ENCODE results near the gene FIBP.
"Not testable (repeated sequence)": the region's sequence is repeated elsewhere in the genome, so short reads cannot be mapped to it uniquely, and the experiment has no call there.

FIBP gene

GRCh38 chr11:65849771-65850216, 38.5 kb downstream of the FIBP start:
- peaks cover 38% of the 10 kb centered on the region for H4K20me1 ChIP-seq (ENCODE audit: insufficient read depth, low read length, poor library complexity, severe bottlenecking)
- H3K36me3 ChIP-seq (ENCODE audit: insufficient read depth, low read length), result peaks cover 42% of the 10 kb centered on the region; the same call in 1 of the 2 replicates
- no peaks in the 10 kb centered on the region for H3K27me3 ChIP-seq (ENCODE audit: insufficient read depth, low read length, poor library complexity, severe bottlenecking)
- no peak for TF ChIP-seq EZH2phosphoT487 (IDR thresholded peaks at IDR 0.05; ENCODE audit: borderline replicate concordance)
- no peak for TF ChIP-seq CTCF (conservative IDR thresholded peaks at IDR 0.05; ENCODE audit: low read length)
- no peak overlapping the region for H3K4me2 ChIP-seq (ENCODE audit: low read depth, low read length, poor library complexity, severe bottlenecking)
- peaks cover 35% of the 10 kb centered on the region for H3K79me2 ChIP-seq (ENCODE audit: insufficient read depth, low read length)
- H3K9ac ChIP-seq (ENCODE audit: low read depth, low read length, poor library complexity, severe bottlenecking), result no peak overlapping the region
- no peaks in the 10 kb centered on the region for H3F3A ChIP-seq (ENCODE audit: low read depth)
- no peak overlapping the region for H2AFZ ChIP-seq (ENCODE audit: low read length)
- peaks cover 6% of the 10 kb centered on the region for H3K4me1 ChIP-seq (ENCODE audit: insufficient read depth, low read length, poor library complexity, severe bottlenecking)
- no peaks in the 10 kb centered on the region for H3K9me2 ChIP-seq (replicated peaks; ENCODE audit: low read depth, low read length)
- H3K9me3 ChIP-seq (ENCODE audit: insufficient read depth, low read depth, low read length), result peaks cover 5% of the 10 kb centered on the region; the same call in 1 of the 2 replicates
- H3K4me3 ChIP-seq (ENCODE audit: low read length, poor library complexity, severe bottlenecking), result no peak overlapping the region

- H3K4me1 ChIP-seq (ENCODE audit: insufficient read depth, low read length, poor library complexity, severe bottlenecking), result peaks cover 3% of the 10 kb centered on the region
- H3K9ac ChIP-seq (ENCODE audit: low read depth, low read length, poor library complexity, severe bottlenecking), result no peak overlapping the region
These were observed 38.9 kb downstream of the FIBP start for GRCh38 chr11:65849366-65849765.

GRCh38 chr11:65848693-65849092, 39.6 kb downstream of the FIBP start:
- H3K9me3 ChIP-seq (ENCODE audit: insufficient read depth, low read depth, low read length); H3K4me2 ChIP-seq (ENCODE audit: low read depth, low read length, poor library complexity, severe bottlenecking); H3K4me3 ChIP-seq (ENCODE audit: low read length, poor library complexity, severe bottlenecking); H3K27me3 ChIP-seq (ENCODE audit: insufficient read depth, low read length, poor library complexity, severe bottlenecking); H3F3A ChIP-seq (ENCODE audit: low read depth); H3K9ac ChIP-seq (ENCODE audit: low read depth, low read length, poor library complexity, severe bottlenecking); H2AFZ ChIP-seq (ENCODE audit: low read length); H3K9me2 ChIP-seq (replicated peaks; ENCODE audit: low read depth, low read length); H3K4me1 ChIP-seq (ENCODE audit: insufficient read depth, low read length, poor library complexity, severe bottlenecking): not testable (repeated sequence)
- Histone ChIP-seq H3K36me3 (ENCODE audit: insufficient read depth, low read length) (peaks cover 31% of the 10 kb centered on the region; the same call in 1 of the 2 replicates), H3K79me2 (ENCODE audit: insufficient read depth, low read length) (peaks cover 24% of the 10 kb centered on the region), H4K20me1 (ENCODE audit: insufficient read depth, low read length, poor library complexity, severe bottlenecking) (peaks cover 27% of the 10 kb centered on the region)

More at GRCh38 chr11:65849366-65849765, 38.9 kb downstream of the FIBP start:
- no peak overlapping the region for H3K4me3 ChIP-seq (ENCODE audit: low read length, poor library complexity, severe bottlenecking)
- no peaks in the 10 kb centered on the region for H3F3A ChIP-seq (ENCODE audit: low read depth)
- peaks cover 34% of the 10 kb centered on the region for H4K20me1 ChIP-seq (ENCODE audit: insufficient read depth, low read length, poor library complexity, severe bottlenecking)
- peaks cover 5% of the 10 kb centered on the region; the same call in 1 of the 2 replicates for H3K9me3 ChIP-seq (ENCODE audit: insufficient read depth, low read depth, low read length)
- H2AFZ ChIP-seq (ENCODE audit: low read length), result no peak overlapping the region
- H3K9me2 ChIP-seq (replicated peaks; ENCODE audit: low read depth, low read length), result no peaks in the 10 kb centered on the region
- peaks cover 30% of the 10 kb centered on the region for H3K79me2 ChIP-seq (ENCODE audit: insufficient read depth, low read length)
- no peaks in the 10 kb centered on the region for H3K27me3 ChIP-seq (ENCODE audit: insufficient read depth, low read length, poor library complexity, severe bottlenecking)
- peaks cover 38% of the 10 kb centered on the region; the same call in 1 of the 2 replicates for H3K36me3 ChIP-seq (ENCODE audit: insufficient read depth, low read length)
- no peak overlapping the region for H3K4me2 ChIP-seq (ENCODE audit: low read depth, low read length, poor library complexity, severe bottlenecking)
- no peak for TF ChIP-seq EZH2phosphoT487 (IDR thresholded peaks at IDR 0.05; ENCODE audit: borderline replicate concordance)
- no peak for TF ChIP-seq CTCF (conservative IDR thresholded peaks at IDR 0.05; ENCODE audit: low read length)

DNA sequence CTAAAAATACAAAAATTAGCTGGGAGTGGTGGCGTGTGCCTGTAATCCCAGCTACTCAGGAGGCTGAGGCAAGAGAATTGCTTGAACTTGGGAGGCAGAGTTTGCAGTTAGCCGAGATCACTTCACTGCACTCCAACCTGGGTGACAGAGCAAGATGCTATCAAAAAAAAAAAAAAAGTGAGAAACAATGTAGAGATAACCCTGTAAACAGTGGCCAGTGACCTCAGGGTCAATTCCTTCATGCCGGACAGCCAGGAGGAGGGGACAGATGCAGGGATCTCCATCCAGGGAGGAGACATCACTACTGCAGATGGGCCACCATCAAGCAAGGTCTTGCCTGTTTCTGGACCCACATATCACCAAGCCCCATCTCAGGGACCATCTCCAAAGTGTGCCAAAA, 40.5 kb downstream of the FIBP start:
- Histone ChIP-seq H3K27me3 (ENCODE audit: insufficient read depth, low read length, poor library complexity, severe bottlenecking) (no peaks in the 10 kb centered on the region), H2AFZ (ENCODE audit: low read length) (no peak overlapping the region), H3F3A (ENCODE audit: low read depth) (no peaks in the 10 kb centered on the region), H3K4me2 (ENCODE audit: low read depth, low read length, poor library complexity, severe bottlenecking) (no peak overlapping the region), H3K4me3 (ENCODE audit: low read length, poor library complexity, severe bottlenecking) (no peak overlapping the region), H3K4me1 (ENCODE audit: insufficient read depth, low read length, poor library complexity, severe bottlenecking) (no peaks in the 10 kb centered on the region), H3K9ac (ENCODE audit: low read depth, low read length, poor library complexity, severe bottlenecking) (no peak overlapping the region), H3K79me2 (ENCODE audit: insufficient read depth, low read length) (peaks cover 14% of the 10 kb centered on the region; the same call in 1 of the 2 replicates), H3K9me3 (ENCODE audit: insufficient read depth, low read depth, low read length) (peaks cover 5% of the 10 kb centered on the region; the same call in 1 of the 2 replicates), H4K20me1 (ENCODE audit: insufficient read depth, low read length, poor library complexity, severe bottlenecking) (peaks cover 18% of the 10 kb centered on the region), H3K9me2 (replicated peaks; ENCODE audit: low read depth, low read length) (no peaks in the 10 kb centered on the region), H3K36me3 (ENCODE audit: insufficient read depth, low read length) (peaks cover 22% of the 10 kb centered on the region; the same call in 1 of the 2 replicates)
- TF ChIP-seq CTCF (conservative IDR thresholded peaks at IDR 0.05; ENCODE audit: low read length) (no peak), EZH2phosphoT487 (IDR thresholded peaks at IDR 0.05; ENCODE audit: borderline replicate concordance) (no peak)
